OCI-LY3 (cell line): ENCODE measurements around the gene SFT2D1.

Source experiments
- CTCF ChIP-seq: fragments of 200-600, 300-600 bp; sonication (generic); IDR thresholded peaks from 2 replicates; pipeline ENCODE4 v1.5.1; 2014; ENCODE audit warnings: antibody characterized with exemption, low read length, low read depth
- EZH2phosphoT487 ChIP-seq: fragments of 200-600 bp; shearing (Covaris generic); IDR thresholded peaks from 2 replicates; pipeline ENCODE4 v1.6.1; 2018; ENCODE audit warnings: antibody characterized with exemption, mixed run types, low read depth

- no peak for TF ChIP-seq CTCF
- TF ChIP-seq EZH2phosphoT487 = no peak
Measured at GRCh38 chr6:166307082-166308032, 35.0 kb downstream of the SFT2D1 start.
